Measurements from ENCODE around the gene NOD2. TPM values are rescaled to one million over a fixed set of nuclear protein-coding genes. Genes with fewer than 3 reads are reported as not detected.

The NOD2 gene
- polyA plus RNA-seq, 1 experiment, result not detected

- POLR2A ChIA-PET, result interaction anchor here (1.1 kb wide), 1 partner anchor 23 kb away, joined by 3 read pairs; the partner anchor contains the start of gene CYLD
- no peak for TF ChIP-seq CTCF (IDR thresholded peaks at IDR 0.05; ENCODE audit: low read depth, low read length)
- CTCF ChIA-PET, result interaction anchor here (2.6 kb wide), 1 partner anchor 87 kb away, joined by 9 read pairs; no protein-coding TSS in a partner anchor
- Histone ChIP-seq H3K27ac (ENCODE audit: low read depth, low read length) (no peak overlapping the region), H3K4me3 (ENCODE audit: low read depth, low read length) (no peak overlapping the region), H3K27me3 (ENCODE audit: control insufficient read depth, insufficient read depth, low read length) (no peaks in the 10 kb centered on the region), H3K9me3 (ENCODE audit: control insufficient read depth, insufficient read depth, low read length) (no peaks in the 10 kb centered on the region)
- DNase-seq (ENCODE audit: low read depth, low spot score), result no peak
Observed at GRCh38 chr16:50718761-50719400, 25.5 kb downstream of the NOD2 start.

DNA sequence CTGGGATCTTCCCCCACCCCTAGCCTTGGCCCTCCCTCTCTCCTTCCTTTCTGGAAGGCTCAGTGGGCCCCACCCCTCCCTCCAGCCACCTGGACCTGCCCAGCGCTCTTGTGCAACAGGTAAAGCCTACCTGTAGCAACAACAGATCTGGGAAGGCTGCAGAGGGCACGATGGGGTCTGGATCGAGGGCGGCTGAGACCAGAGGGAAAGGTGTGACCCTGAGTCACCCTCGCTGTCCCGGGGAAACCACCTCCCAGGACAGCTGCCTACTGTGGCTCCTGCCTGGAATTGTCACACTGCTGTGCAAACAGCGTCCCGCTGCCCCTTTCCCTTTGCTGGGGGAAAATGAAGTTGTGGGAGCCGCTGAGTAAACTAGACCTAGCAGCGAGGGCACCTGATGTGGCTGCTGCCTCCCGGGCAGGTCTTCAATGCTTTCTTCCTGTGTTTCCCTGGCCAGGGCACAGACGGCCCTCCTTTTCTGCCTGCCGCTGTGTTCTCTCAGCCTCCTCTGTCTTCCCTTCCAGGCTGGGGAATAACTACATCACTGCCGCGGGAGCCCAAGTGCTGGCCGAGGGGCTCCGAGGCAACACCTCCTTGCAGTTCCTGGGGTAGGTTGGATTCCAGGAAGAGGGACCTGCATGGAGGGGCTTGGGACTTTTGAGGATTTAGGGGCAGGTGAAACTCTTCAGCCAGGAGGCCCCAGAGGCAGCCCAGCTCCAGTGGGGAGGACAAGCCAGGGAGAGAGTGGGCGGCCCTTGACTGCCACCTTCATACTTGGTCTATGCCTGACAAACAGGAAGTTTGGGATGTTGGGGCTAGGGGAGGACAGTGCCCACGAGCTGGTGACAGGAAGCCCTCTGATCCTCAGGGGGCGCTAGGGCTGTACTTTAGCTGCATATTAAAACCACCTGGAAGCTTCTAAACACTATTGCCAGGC is 26.3 kb downstream of the NOD2 start:
- ChIA-PET CTCF (interaction anchor here (2.6 kb wide), 1 partner anchor 87 kb away, joined by 9 read pairs; no protein-coding TSS in a partner anchor), POLR2A (no interaction called here)
- no peak for TF ChIP-seq CTCF (IDR thresholded peaks at IDR 0.05; ENCODE audit: low read depth, low read length)
- no peaks in the 10 kb centered on the region for H3K27me3 ChIP-seq (ENCODE audit: control insufficient read depth, insufficient read depth, low read length)
- H3K27ac ChIP-seq (ENCODE audit: low read depth, low read length), result no peak overlapping the region
- no peaks in the 10 kb centered on the region for H3K9me3 ChIP-seq (ENCODE audit: control insufficient read depth, insufficient read depth, low read length)
- no peak overlapping the region for H3K4me3 ChIP-seq (ENCODE audit: low read depth, low read length)
- no peak for DNase-seq (ENCODE audit: low read depth, low spot score)

- TF ChIP-seq CTCF (IDR thresholded peaks at IDR 0.05; ENCODE audit: low read depth, low read length), result no peak
- Histone ChIP-seq H3K27ac (ENCODE audit: low read depth, low read length) (no peak overlapping the region), H3K9me3 (ENCODE audit: control insufficient read depth, insufficient read depth, low read length) (no peaks in the 10 kb centered on the region), H3K4me3 (ENCODE audit: low read depth, low read length) (no peak overlapping the region), H3K27me3 (ENCODE audit: control insufficient read depth, insufficient read depth, low read length) (no peaks in the 10 kb centered on the region)
- ChIA-PET POLR2A (no interaction called here), CTCF (interaction anchor here (3.0 kb wide), 1 partner anchor 85 kb away, joined by 9 read pairs; no protein-coding TSS in a partner anchor)
- DNase-seq (ENCODE audit: low read depth, low spot score), result no peak
Observed at GRCh38 chr16:50721549-50722404, 28.4 kb downstream of the NOD2 start.

DNA sequence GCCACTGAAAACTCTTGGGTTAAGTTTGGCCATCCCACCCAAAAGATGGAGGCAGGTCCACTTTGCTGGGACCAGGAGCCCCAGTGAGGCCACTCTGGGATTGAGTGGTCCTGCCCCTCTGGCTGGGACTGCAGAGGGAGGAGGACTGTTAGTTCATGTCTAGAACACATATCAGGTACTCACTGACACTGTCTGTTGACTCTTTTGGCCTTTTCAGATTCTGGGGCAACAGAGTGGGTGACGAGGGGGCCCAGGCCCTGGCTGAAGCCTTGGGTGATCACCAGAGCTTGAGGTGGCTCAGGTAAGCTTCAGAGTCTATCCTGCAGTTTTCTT is 29.0 kb downstream of the NOD2 start:
- Histone ChIP-seq H3K27me3 (ENCODE audit: control insufficient read depth, insufficient read depth, low read length) (no peaks in the 10 kb centered on the region), H3K9me3 (ENCODE audit: control insufficient read depth, insufficient read depth, low read length) (no peaks in the 10 kb centered on the region), H3K27ac (ENCODE audit: low read depth, low read length) (no peak overlapping the region), H3K4me3 (ENCODE audit: low read depth, low read length) (no peak overlapping the region)
- no peak for DNase-seq (ENCODE audit: low read depth, low spot score)
- no peak for TF ChIP-seq CTCF (IDR thresholded peaks at IDR 0.05; ENCODE audit: low read depth, low read length)
- POLR2A ChIA-PET, result no interaction called here
- CTCF ChIA-PET, result interaction anchor here (3.0 kb wide), 1 partner anchor 84 kb away, joined by 9 read pairs; no protein-coding TSS in a partner anchor
